ELF-1 (cell line): ENCODE measurements around the gene ZC3H7A.
"Not testable (repeated sequence)": the region's sequence is repeated elsewhere in the genome, so short reads cannot be mapped to it uniquely, and the experiment has no call there.

ENCODE experiments used
- DNase-seq: peaks from one replicate; pipeline ENCODE4 v3.0.0-alpha.2; 2016; ENCODE audit warnings: low read depth, low spot score

Gene ZC3H7A

GRCh38 chr16:11799509-11800381 lies 2.7 kb upstream of the ZC3H7A start:
- no peak for DNase-seq

DNA sequence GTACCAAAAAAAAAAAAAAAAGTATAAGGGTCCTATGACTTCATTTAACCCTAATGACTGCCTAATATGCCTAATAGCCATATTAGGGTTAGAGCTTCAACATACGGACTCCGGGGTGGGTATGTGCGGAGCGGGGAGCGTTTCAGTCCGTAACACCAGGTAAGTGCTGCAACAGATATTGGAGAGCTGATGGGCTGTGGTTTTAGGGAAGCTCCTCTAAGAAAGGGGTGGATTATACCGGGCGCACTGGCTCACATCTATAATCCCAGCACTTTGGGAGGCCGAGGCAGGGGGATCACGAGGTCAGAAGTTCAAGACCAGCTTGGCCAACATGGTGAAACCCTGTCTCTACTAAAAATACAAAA lies 1.9 kb upstream of the ZC3H7A start:
- DNase-seq: no peak

- no peak for DNase-seq
Measured at GRCh38 chr16:11797957-11798299, 870 bp upstream of the ZC3H7A start.

- peak; percentile 64 for DNase-seq
Measured at GRCh38 chr16:11796227-11797165, 562 bp downstream of the ZC3H7A start.

GRCh38 chr16:11795887-11796226 lies 1.2 kb downstream of the ZC3H7A start:
- no peak for DNase-seq

GRCh38 chr16:11794996-11795886 lies 1.8 kb downstream of the ZC3H7A start:
- no peak for DNase-seq

DNA sequence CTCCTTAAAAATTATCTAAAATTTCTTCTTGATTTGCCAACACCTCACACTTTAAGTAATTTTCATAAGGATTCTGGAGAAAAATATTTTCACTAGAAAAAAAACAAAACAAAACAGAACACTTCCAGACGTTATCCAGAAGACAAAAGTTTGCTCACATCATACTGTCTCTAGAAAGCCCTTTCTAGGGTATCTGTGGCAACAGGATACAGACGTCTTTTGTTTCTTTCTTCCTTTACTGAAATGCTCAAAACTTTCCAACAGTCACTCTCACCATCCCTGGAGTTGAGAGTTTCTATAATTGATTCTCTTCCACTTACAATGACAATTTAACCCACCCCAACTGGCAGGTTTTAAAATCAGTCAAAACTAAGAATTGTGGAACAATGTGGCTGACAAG lies 2.6 kb downstream of the ZC3H7A start:
- no peak for DNase-seq

DNA sequence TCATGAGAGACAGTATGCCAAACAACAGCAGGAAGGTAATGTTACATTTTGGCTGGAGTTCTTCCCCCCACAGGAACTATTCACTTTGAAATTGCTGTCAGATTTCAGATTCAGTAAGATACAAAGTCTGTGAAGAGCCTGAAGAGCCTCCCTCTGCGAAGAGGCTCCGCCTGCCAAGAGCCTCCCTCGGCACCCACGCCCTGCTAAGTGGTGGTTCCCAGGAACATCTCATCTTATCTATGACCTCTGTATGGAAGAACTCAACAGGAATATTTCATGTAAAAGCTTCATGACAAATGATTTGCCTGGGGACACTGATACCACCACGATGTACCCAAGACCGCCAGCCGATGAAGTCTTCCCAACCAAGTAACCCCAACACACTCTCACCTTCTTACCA lies 3.2 kb downstream of the ZC3H7A start:
- no peak for DNase-seq

- no peak for DNase-seq
Measured at GRCh38 chr16:11792410-11793241, 4.4 kb downstream of the ZC3H7A start.

DNA sequence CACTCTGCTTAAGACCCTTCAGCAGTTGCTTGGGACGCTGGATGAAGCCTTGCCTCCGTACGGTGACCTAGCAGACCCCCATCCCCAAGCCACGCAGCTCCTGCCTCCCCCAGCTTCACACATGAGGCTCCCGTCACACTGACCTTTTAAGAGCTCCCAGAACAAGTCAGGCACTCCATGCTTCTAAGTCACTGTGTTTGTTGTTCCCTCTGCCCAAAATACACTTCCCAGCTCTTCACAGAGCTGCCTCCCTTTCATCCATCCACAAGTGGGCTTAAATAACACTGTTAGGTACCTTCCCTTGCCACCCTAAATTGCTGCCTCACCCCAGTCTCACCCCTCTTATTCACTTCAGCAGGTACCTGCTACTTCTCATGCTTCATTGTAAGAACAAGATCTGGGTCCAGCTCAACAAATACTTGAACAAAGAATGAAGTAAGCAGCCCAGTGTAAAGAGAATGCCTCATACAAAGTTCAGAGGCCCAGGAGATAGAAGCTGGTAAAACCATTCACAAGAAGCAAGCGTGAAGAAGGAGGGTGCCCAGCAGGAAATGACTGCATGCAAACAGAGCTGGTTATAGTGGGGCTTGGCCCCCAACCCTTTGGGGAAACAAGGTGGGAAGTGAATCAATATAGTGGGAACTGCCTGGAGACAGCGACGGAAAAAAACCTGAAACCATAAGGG lies 5.8 kb downstream of the ZC3H7A start:
- no peak for DNase-seq

DNA sequence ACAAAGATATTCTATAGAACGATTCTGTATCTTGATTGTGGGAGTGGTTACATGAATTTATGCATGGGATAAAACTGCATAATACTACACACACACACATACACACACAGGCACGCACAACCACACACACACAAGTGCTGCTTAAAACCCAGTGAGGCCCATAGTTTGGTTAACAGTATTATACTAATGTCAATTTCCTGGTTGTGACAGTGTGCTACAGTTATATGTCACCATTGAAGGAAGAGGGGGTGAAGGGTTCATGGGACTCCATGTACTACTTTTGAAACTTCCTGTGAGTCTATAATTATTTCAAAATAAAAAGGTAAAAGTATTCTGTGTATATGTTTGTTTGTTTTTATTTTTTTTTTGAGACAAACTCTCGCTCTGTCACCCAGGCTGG lies 8.1 kb downstream of the ZC3H7A start:
- no peak for DNase-seq

GRCh38 chr16:11784980-11785599 lies 12.0 kb downstream of the ZC3H7A start:
- not testable (repeated sequence) for DNase-seq

GRCh38 chr16:11784381-11784780 lies 12.7 kb downstream of the ZC3H7A start:
- DNase-seq: not testable (repeated sequence)

DNA sequence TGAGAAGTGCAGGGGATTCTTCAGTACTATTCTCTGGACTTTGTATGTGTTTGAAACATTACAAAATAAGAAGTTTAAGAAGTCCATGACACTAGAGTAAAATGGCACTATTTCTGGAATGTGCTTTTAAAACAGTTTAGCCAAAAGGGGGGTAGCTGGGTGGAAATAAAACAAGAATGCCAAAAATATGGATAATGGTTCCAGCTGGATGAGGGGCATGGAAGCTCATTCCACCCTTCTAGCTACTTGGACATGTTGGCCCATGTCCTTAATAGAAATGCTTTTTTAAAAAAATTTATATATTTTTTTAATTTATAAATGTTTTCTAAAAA lies 13.1 kb downstream of the ZC3H7A start:
- DNase-seq: no peak

DNA sequence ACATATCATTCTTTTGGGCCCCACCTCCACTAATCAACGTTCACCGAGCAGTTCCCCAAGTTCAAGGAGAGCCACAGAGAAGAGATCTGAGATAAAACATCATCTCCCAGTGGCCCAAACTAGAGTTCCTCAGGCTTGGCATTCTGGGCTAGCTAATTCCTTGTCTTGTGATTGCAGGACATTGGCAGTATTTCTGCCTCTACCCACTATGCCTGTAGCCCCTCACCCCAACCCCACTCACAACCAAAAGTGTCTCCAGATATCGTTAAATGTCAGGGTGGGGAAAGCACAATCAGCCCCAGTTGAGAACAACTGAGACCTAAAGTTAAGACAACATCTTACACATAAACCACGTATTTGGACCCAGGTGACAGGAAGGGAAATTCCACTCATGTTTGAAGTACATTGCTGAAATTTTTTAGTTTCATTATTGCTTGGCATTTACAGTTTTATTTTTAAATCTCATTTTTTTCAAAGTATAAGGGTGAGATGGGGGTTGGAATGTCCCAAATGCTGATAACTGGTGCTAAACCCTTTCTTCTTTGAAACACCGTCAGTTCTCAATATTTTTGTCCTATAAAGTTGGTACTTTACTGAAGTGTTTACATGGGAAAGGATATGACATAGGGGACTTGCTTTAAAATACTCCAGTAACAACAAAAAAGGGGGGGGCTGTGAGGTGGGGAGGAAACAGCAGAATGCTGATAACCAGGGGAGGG lies 13.6 kb downstream of the ZC3H7A start:
- DNase-seq: no peak

DNA sequence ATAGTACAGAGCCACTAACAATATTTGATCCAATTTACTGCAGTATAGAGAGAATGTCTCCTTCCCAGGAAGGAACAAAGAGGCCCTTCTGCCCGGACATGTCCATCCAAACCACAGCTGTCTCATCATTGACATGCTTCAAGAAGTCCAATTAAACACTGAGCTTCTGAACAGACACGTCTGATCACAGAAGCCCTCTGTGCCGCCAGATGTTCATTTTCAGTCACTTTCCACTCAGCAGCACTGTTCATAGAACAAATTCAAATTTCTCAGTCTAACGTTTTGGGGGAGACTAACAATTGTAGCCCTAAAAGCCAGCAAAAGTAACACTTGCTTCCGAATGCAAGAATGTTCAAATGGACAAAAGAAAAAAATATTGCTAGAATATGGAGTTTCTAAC lies 15.3 kb downstream of the ZC3H7A start:
- no peak for DNase-seq

GRCh38 chr16:11780991-11781680 lies 15.9 kb downstream of the ZC3H7A start:
- no peak for DNase-seq

GRCh38 chr16:11779074-11779473 lies 18.0 kb downstream of the ZC3H7A start:
- no peak for DNase-seq
